CD14-positive monocyte (primary cell): ENCODE data around the gene NVL. TPM values are rescaled to one million over a fixed set of nuclear protein-coding genes. Genes with fewer than 3 reads are reported as not detected.
A peak's percentile ranks its signal among the peaks of the same experiment; 100 is the strongest.

Experiments used
- DNase-seq, 3 donors: peaks; one replicate each; pipeline ENCODE4 v3.0.0-alpha.2; 2011 to 2022
- H2AFZ ChIP-seq: 2 replicates; pipeline ENCODE4 v1.6.0; 2012; ENCODE audit warnings: mild to moderate bottlenecking, low read depth, low read length, inconsistent platforms; ENCODE audit not compliant: insufficient read depth, poor library complexity, severe bottlenecking
- H3K27ac ChIP-seq, 2 donors: 1 replicate in 1 of 2; 2 replicates in 1 of 2; pipeline ENCODE4 v1.5.1; 2012 to 2013; ENCODE audit warnings: low read length in 2 of 2, control low read depth in 1 of 2, inconsistent platforms in 1 of 2, low read depth in 1 of 2, mild to moderate bottlenecking in 1 of 2
- H3K27me3 ChIP-seq, 2 donors: one replicate each; pipeline versions ENCODE4 v1.6.0 to v1.6.1; 2011 to 2013; ENCODE audit warnings: low read length in 2 of 2; ENCODE audit not compliant: control insufficient read depth in 2 of 2, insufficient read depth in 2 of 2
- H3K36me3 ChIP-seq, 2 donors: replicated peaks in 1 of 2; 1 replicate in 1 of 2; 2 replicates in 1 of 2; pipeline versions ENCODE4 v1.5.1 to v1.6.1; 2012 to 2013; ENCODE audit warnings: low read length in 2 of 2, control low read depth in 1 of 2, inconsistent platforms in 1 of 2, mild to moderate bottlenecking in 1 of 2; ENCODE audit not compliant: insufficient read depth in 2 of 2, control insufficient read depth in 1 of 2
- H3K4me1 ChIP-seq, 2 donors: 1 replicate in 1 of 2; 2 replicates in 1 of 2; pipeline versions ENCODE4 v1.5.1 to v1.6.1; 2012 to 2013; ENCODE audit warnings: low read length in 2 of 2, control low read depth in 1 of 2, inconsistent platforms in 1 of 2, mild to moderate bottlenecking in 1 of 2, moderate library complexity in 1 of 2; ENCODE audit not compliant: insufficient read depth in 2 of 2, control insufficient read depth in 1 of 2
- H3K4me2 ChIP-seq: replicated peaks from 2 replicates; pipeline ENCODE3; 2012; ENCODE audit warnings: low read length, moderate library complexity, mild to moderate bottlenecking; ENCODE audit not compliant: poor library complexity, severe bottlenecking; ENCODE audit errors: extremely low read depth
- H3K4me3 ChIP-seq, 3 experiments: fragments of 200-600 bp in 1 of 3; sonication (generic) in 1 of 3; replicated peaks in 1 of 3; 1 replicate in 2 of 3; 2 replicates in 1 of 3; pipeline ENCODE4 v1.5.1; 2011 to 2013; ENCODE audit warnings: low read length in 3 of 3, mild to moderate bottlenecking in 3 of 3, control low read depth in 2 of 3, low read depth in 2 of 3, inconsistent platforms in 1 of 3, moderate library complexity in 1 of 3
- H3K79me2 ChIP-seq: 2 replicates; pipeline ENCODE4 v1.6.0; 2012; ENCODE audit warnings: mild to moderate bottlenecking, control low read depth, inconsistent platforms, low read length, moderate library complexity; ENCODE audit not compliant: insufficient read depth
- H3K9ac ChIP-seq: 2 replicates; pipeline ENCODE4 v1.6.0; 2017; ENCODE audit warnings: low read length, mild to moderate bottlenecking; ENCODE audit not compliant: insufficient read depth, poor library complexity, severe bottlenecking
- H3K9me3 ChIP-seq, 2 donors: replicated peaks in 1 of 2; 1 replicate in 1 of 2; 2 replicates in 1 of 2; pipeline versions ENCODE4 v1.5.1 to v1.6.1; 2012 to 2013; ENCODE audit warnings: low read length in 2 of 2, control low read depth in 1 of 2; ENCODE audit not compliant: control insufficient read depth in 1 of 2, insufficient read depth in 1 of 2
- H4K20me1 ChIP-seq: 2 replicates; pipeline ENCODE4 v1.6.0; 2012; ENCODE audit warnings: mild to moderate bottlenecking, low read length, control low read depth, moderate library complexity; ENCODE audit not compliant: insufficient read depth
- H3K27ac Mint-ChIP-seq, 7 donors: one replicate each; pipeline ENCODE4 v1.8.0; 2020; ENCODE audit warnings: mild to moderate bottlenecking in 7 of 7, mixed read lengths in 7 of 7, moderate library complexity in 6 of 7, inconsistent platforms in 2 of 7
- H3K27me3 Mint-ChIP-seq, 3 donors: one replicate each; pipeline ENCODE4 v1.8.0; 2021 to 2022; ENCODE audit warnings: low read depth in 3 of 3, mild to moderate bottlenecking in 3 of 3, mixed read lengths in 3 of 3, moderate library complexity in 3 of 3, inconsistent platforms in 1 of 3
- H3K36me3 Mint-ChIP-seq, 2 donors: one replicate each; pipeline ENCODE4 v1.8.0; 2020; ENCODE audit warnings: mixed read lengths in 2 of 2, inconsistent platforms in 1 of 2, mild to moderate bottlenecking in 1 of 2
- H3K4me1 Mint-ChIP-seq: one replicate; pipeline ENCODE4 v1.8.0; 2020; ENCODE audit warnings: mild to moderate bottlenecking, mixed read lengths
- H3K4me3 Mint-ChIP-seq, 2 donors: one replicate each; pipeline ENCODE4 v1.8.0; 2020; ENCODE audit warnings: mild to moderate bottlenecking in 2 of 2, mixed read lengths in 2 of 2, moderate library complexity in 1 of 2
- H3K9me3 Mint-ChIP-seq, 7 donors: one replicate each; pipeline ENCODE4 v1.8.0; 2020 to 2022; ENCODE audit warnings: mixed read lengths in 7 of 7, mild to moderate bottlenecking in 6 of 7, moderate library complexity in 6 of 7, inconsistent platforms in 2 of 7
- CTCF ChIP-seq: fragments of 200-600 bp; IDR thresholded peaks from one replicate; pipeline ENCODE4 v1.8.0; 2022; ENCODE audit warnings: antibody characterized with exemption, mild to moderate bottlenecking
- WGBS: methylation state at CpG from one replicate; pipeline ENCODE4 v1.1.5; 2013; ENCODE audit warnings: missing lambda C conversion rate; ENCODE audit not compliant: insufficient coverage; 5-methylcytosine and 5-hydroxymethylcytosine counted together
- intact Hi-C, 2 donors: fragments of 100-400 bp; cut with micrococcal nuclease; formaldehyde crosslinking; loops; one replicate each; pipeline versions ENCODE4 v1.15.0 to v1.15.1; 2023
- polyA plus RNA-seq, 3 donors: library from polyadenylated mRNA; depleted of rRNA in 1 of 3; unstranded in 2 of 3; stranded (reverse) in 1 of 3; fragments of 300-500 nt in 2 of 3; fragments of >200 nt in 1 of 3; fragmentation: Illumina TruSeq in 2 of 3; gene quantifications; 1 replicate in 2 of 3; 2 replicates in 1 of 3; pipeline ENCODE4 v1.2.3, GENCODE V29; 2012 to 2021

NVL gene
- polyA plus RNA-seq, 3 donors, result 8.4 to 12.6 (median 9.6) TPM

- Histone ChIP-seq H3K27ac (peak overlapping the region in 1 of 2 donors; percentile 34), H3K79me2 (peaks cover 88% of the 10 kb centered on the region), H4K20me1 (peaks cover 78% of the 10 kb centered on the region), H3K4me2 (no peak overlapping the region), H2AFZ (no peak overlapping the region), H3K4me1 (peaks cover 20 to 24% of the 10 kb centered on the region in 2 donors), H3K27me3 (no peaks in the 10 kb centered on the region), H3K4me3 (no peak overlapping the region), H3K9me3 (no peaks in the 10 kb centered on the region), H3K9ac (no peak overlapping the region), H3K36me3 (peaks cover 28 to 36% of the 10 kb centered on the region in 2 donors)
- peaks cover 32% of the 10 kb centered on the region for H3K4me1 Mint-ChIP-seq
- 80% methylated on average over 1 of the region's 2 CpGs for WGBS
- no peaks in the 10 kb centered on the region for H3K27me3 Mint-ChIP-seq
- no peak overlapping the region for H3K4me3 Mint-ChIP-seq
- peaks cover 23 to 55% of the 10 kb centered on the region in 2 donors for H3K36me3 Mint-ChIP-seq
- TF ChIP-seq CTCF, result no peak
- no peak for DNase-seq
- peak overlapping the region in 1 of 7 donors; percentile 54 for H3K27ac Mint-ChIP-seq
- H3K9me3 Mint-ChIP-seq, result no peaks in the 10 kb centered on the region
- intact Hi-C loops, result no loop called here
Measured at GRCh38 chr1:224188286-224188685, 141.7 kb downstream of the NVL start.

GRCh38 chr1:224185208-224185607 lies 144.8 kb downstream of the NVL start:
- Histone ChIP-seq H3K9me3 (no peaks in the 10 kb centered on the region), H2AFZ (no peak overlapping the region), H4K20me1 (peaks cover 67% of the 10 kb centered on the region), H3K4me1 (peaks cover 27 to 33% of the 10 kb centered on the region in 2 donors), H3K9ac (no peak overlapping the region), H3K36me3 (peaks cover 7 to 10% of the 10 kb centered on the region in 2 donors), H3K4me3 (peak overlapping the region in 1 of 3 experiments; percentile 84), H3K27ac (peak overlapping the region in 1 of 2 donors; percentile 24), H3K4me2 (peak overlapping the region; percentile 93), H3K79me2 (peaks cover 71% of the 10 kb centered on the region), H3K27me3 (no peaks in the 10 kb centered on the region)
- H3K27me3 Mint-ChIP-seq, result peaks cover 0 to 1% (median 0%) of the 10 kb centered on the region in 3 donors
- peak overlapping the region in 1 of 2 donors; percentile 81 for H3K4me3 Mint-ChIP-seq
- H3K4me1 Mint-ChIP-seq, result peaks cover 39% of the 10 kb centered on the region
- WGBS, result 100% methylated on average over 4 of the region's 8 CpGs
- peaks cover 12 to 26% of the 10 kb centered on the region in 2 donors for H3K36me3 Mint-ChIP-seq
- H3K9me3 Mint-ChIP-seq, result no peaks in the 10 kb centered on the region
- no peak for TF ChIP-seq CTCF
- intact Hi-C loops, result no loop called here
- DNase-seq, result no peak
- H3K27ac Mint-ChIP-seq, result peak overlapping the region in 4 of 7 donors; percentile 38 to 79 (median 64)
